Breast epithelium (tissue), 4 donors: ENCODE results near the gene OPCML. TPM values are rescaled to one million over a fixed set of nuclear protein-coding genes. Genes with fewer than 3 reads are reported as not detected.

Experiments
- DNase-seq, 2 donors: peaks; one replicate each; pipeline ENCODE4 v3.0.0-alpha.2; 2019; ENCODE audit warnings: low spot score in 2 of 2
- H3K27ac ChIP-seq, 2 donors: fragments of 200-600 bp; sonication (generic) in 1 of 2; one replicate each; pipeline ENCODE4 v1.5.1; 2016 to 2019; ENCODE audit warnings: mild to moderate bottlenecking in 1 of 2
- H3K27me3 ChIP-seq, 2 donors: fragments of 200-600 bp; sonication (generic) in 1 of 2; one replicate each; pipeline versions ENCODE4 v1.5.1 to v1.6.0; 2017 to 2019; ENCODE audit warnings: control low read depth in 1 of 2, mild to moderate bottlenecking in 1 of 2
- H3K36me3 ChIP-seq: fragments of 200-600 bp; one replicate; pipeline ENCODE4 v1.5.1; 2019
- H3K4me1 ChIP-seq, 2 donors: fragments of 200-600 bp; sonication (generic); one replicate each; pipeline ENCODE4 v1.5.1; 2016 to 2019; ENCODE audit warnings: control low read depth in 1 of 2
- H3K4me3 ChIP-seq, 3 donors: fragments of 200-600 bp; sonication (generic); 1 replicate in 2 of 3; 2 replicates in 1 of 3; pipeline ENCODE4 v1.5.1; 2016 to 2019; ENCODE audit warnings: mild to moderate bottlenecking in 3 of 3, moderate library complexity in 2 of 3
- H3K9me3 ChIP-seq, 2 donors: fragments of 200-600 bp; sonication (generic) in 1 of 2; one replicate each; pipeline ENCODE4 v1.5.1; 2016 to 2019; ENCODE audit warnings: control low read depth in 1 of 2
- POLR2A ChIP-seq: fragments of 450-650 bp; IDR thresholded peaks from one replicate; pipeline ENCODE4 v1.6.1; 2016; ENCODE audit warnings: antibody characterized with exemption, mild to moderate bottlenecking, moderate library complexity
- POLR2AphosphoS5 ChIP-seq, 3 donors: sonication (generic); formaldehyde crosslinking; IDR thresholded peaks; one replicate each; pipeline ENCODE4 v1.6.1; 2017; ENCODE audit warnings: antibody characterized with exemption in 3 of 3
- intact Hi-C: fragments of 100-400 bp; cut with DNase I; formaldehyde crosslinking; loops from one replicate; pipeline ENCODE4 v1.15.1; 2023; ENCODE audit warnings: low total_unique reads
- total RNA-seq, 3 donors: library from RNA; depleted of rRNA; stranded (reverse); fragments of >200 nt; gene quantifications; one replicate each; pipeline ENCODE4 v1.1.0, GENCODE V29; 2016
- TF ChIP-seq, protein P1 (sequence below), 3 donors: fragments of 450-650 bp; IDR thresholded peaks; one replicate each; pipeline ENCODE4 v1.5.1; 2016 to 2017; ENCODE audit warnings: antibody characterized with exemption in 3 of 3, mild to moderate bottlenecking in 3 of 3, moderate library complexity in 3 of 3

OPCML gene
- total RNA-seq, 3 donors from 2014 or later = not detected

- intact Hi-C loops = no loop called here
- Histone ChIP-seq H3K9me3 (no peaks in the 10 kb centered on the region), H3K4me1 (no peaks in the 10 kb centered on the region), H3K4me3 (no peak overlapping the region), H3K36me3 (no peaks in the 10 kb centered on the region), H3K27ac (no peak overlapping the region), H3K27me3 (peaks cover 0 to 29% of the 10 kb centered on the region in 2 donors)
- TF ChIP-seq POLR2AphosphoS5 (IDR thresholded peaks at IDR 0.05) (no peak), POLR2A (no peak)
- TF ChIP-seq, protein P1, sequence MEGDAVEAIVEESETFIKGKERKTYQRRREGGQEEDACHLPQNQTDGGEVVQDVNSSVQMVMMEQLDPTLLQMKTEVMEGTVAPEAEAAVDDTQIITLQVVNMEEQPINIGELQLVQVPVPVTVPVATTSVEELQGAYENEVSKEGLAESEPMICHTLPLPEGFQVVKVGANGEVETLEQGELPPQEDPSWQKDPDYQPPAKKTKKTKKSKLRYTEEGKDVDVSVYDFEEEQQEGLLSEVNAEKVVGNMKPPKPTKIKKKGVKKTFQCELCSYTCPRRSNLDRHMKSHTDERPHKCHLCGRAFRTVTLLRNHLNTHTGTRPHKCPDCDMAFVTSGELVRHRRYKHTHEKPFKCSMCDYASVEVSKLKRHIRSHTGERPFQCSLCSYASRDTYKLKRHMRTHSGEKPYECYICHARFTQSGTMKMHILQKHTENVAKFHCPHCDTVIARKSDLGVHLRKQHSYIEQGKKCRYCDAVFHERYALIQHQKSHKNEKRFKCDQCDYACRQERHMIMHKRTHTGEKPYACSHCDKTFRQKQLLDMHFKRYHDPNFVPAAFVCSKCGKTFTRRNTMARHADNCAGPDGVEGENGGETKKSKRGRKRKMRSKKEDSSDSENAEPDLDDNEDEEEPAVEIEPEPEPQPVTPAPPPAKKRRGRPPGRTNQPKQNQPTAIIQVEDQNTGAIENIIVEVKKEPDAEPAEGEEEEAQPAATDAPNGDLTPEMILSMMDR (IDR thresholded peaks at IDR 0.05) = no peak
- DNase-seq = no peak
These were observed 404.6 kb downstream of the OPCML start for GRCh38 chr11:133127741-133128140.

DNA sequence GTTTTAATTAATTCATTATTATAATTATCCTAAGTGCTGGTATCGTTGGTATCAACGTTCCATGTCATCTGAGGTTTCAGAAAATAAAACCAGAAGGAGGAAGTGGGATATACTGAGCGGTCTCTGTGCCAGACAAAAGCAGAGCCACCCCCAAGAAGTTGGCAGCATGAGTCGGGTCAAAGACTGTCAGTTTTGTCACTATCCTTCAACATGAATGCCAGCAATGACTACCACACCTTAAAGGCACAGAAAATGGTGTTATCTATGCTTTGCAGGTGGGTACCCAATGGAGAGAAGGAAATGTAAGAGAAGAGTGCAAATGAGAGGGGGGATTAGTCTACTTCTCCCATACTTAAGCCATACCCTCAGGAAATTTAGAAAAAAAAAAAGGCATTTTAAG is 408.5 kb downstream of the OPCML start:
- H3K27ac ChIP-seq = no peak overlapping the region
- H3K9me3 ChIP-seq = no peaks in the 10 kb centered on the region
- no peaks in the 10 kb centered on the region for H3K36me3 ChIP-seq
- no peak for TF ChIP-seq POLR2AphosphoS5 (IDR thresholded peaks at IDR 0.05)
- TF ChIP-seq, protein P1 (IDR thresholded peaks at IDR 0.05) = no peak
- TF ChIP-seq POLR2A = no peak
- H3K4me3 ChIP-seq = no peak overlapping the region
- H3K27me3 ChIP-seq = peaks cover 0 to 29% of the 10 kb centered on the region in 2 donors
- H3K4me1 ChIP-seq = no peaks in the 10 kb centered on the region
- no peak for DNase-seq
- intact Hi-C loops = no loop called here

DNA sequence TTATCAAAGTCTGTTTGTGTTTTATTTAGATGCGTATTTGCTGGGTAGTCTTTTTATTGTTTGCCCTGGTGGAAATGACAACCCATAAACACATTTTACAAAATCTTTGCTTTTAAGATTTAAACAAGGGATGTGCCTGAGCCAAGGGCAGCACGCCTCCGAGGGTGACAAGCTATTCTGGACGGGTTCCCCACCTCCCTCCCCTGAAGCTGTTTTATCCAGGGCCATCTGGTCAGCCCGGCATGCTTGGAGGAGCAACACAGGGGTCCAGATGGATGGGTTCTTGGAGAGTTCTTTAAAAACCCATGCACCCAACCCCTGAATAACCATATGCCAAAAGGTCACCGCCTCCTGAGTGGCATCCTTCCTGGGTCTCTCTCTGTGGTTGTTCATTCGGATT is 408.9 kb downstream of the OPCML start:
- Histone ChIP-seq H3K4me1 (no peaks in the 10 kb centered on the region), H3K36me3 (no peaks in the 10 kb centered on the region), H3K27ac (no peak overlapping the region), H3K9me3 (no peaks in the 10 kb centered on the region), H3K4me3 (no peak overlapping the region), H3K27me3 (peaks cover 0 to 29% of the 10 kb centered on the region in 2 donors)
- intact Hi-C loops = no loop called here
- no peak for DNase-seq
- no peak for TF ChIP-seq POLR2AphosphoS5 (IDR thresholded peaks at IDR 0.05)
- TF ChIP-seq, protein P1 (IDR thresholded peaks at IDR 0.05) = no peak
- TF ChIP-seq POLR2A = no peak

DNA sequence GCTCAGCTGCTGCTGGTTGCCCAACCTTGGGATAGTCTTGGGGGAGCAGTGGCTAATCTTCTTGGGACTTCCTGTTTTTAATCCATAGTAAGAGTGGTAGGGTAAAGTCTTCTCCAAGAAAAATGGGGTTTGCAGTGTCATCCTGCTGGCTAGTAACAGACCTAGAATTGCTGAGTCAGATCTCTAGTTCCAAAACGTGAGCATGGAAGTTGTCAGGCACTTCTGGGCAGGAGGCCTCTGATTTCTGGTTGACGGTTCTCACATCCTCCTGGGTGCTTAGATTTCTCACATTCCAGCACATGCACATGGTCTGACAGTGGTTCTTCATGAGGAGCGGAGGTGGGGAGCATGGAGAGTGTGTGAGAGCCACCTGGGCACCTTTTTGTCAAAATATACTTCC is 410.0 kb downstream of the OPCML start:
- no peaks in the 10 kb centered on the region for H3K4me1 ChIP-seq
- no peak overlapping the region for H3K4me3 ChIP-seq
- no peaks in the 10 kb centered on the region for H3K36me3 ChIP-seq
- intact Hi-C loops = no loop called here
- TF ChIP-seq, protein P1 (IDR thresholded peaks at IDR 0.05) = no peak
- no peak for TF ChIP-seq POLR2A
- TF ChIP-seq POLR2AphosphoS5 (IDR thresholded peaks at IDR 0.05) = no peak
- H3K9me3 ChIP-seq = no peaks in the 10 kb centered on the region
- no peak overlapping the region for H3K27ac ChIP-seq
- peaks cover 0 to 27% of the 10 kb centered on the region in 2 donors for H3K27me3 ChIP-seq
- DNase-seq = no peak

DNA sequence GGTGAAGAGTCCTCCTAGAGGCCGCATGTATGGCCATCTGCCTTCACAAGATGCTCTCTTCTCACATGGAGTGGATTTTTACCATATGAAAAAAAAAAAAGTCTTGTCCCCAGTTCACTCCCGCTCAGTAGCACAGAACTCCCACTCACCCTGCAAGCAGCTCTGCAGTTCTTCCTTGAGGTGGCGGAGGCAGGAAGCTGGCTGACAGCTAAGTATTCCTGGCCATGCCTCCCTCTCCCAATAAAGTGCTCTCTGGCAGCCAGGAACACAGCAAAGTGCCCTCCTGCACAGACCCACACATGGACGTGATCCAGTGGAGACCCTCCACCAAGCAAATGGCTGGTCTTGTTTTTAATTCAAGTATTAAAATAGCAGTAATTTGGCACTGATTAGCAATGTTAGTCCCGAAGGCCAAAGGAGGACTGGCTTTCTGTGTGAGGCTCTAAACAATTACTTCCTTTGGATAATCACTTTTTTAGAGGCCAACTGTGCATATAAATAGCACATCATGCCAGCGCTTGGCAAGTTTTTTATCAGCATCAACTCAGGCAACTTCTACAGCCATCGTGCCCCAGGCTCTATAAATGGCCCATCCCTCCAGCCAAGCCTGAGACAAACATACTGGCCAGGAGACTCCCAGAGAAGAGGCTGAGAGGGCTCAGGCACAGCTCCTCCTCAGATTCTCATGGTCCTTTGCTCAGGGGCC is 413.6 kb downstream of the OPCML start:
- TF ChIP-seq, protein P1 (IDR thresholded peaks at IDR 0.05) = no peak
- TF ChIP-seq POLR2A (no peak), POLR2AphosphoS5 (IDR thresholded peaks at IDR 0.05) (no peak)
- DNase-seq = no peak
- H3K4me1 ChIP-seq = no peaks in the 10 kb centered on the region
- no peaks in the 10 kb centered on the region for H3K36me3 ChIP-seq
- H3K27me3 ChIP-seq = peaks cover 0 to 4% of the 10 kb centered on the region in 2 donors
- no peak overlapping the region for H3K27ac ChIP-seq
- no peaks in the 10 kb centered on the region for H3K9me3 ChIP-seq
- no peak overlapping the region for H3K4me3 ChIP-seq
- intact Hi-C loops = no loop called here
